ENCODE results near the gene COL16A1.

DNA sequence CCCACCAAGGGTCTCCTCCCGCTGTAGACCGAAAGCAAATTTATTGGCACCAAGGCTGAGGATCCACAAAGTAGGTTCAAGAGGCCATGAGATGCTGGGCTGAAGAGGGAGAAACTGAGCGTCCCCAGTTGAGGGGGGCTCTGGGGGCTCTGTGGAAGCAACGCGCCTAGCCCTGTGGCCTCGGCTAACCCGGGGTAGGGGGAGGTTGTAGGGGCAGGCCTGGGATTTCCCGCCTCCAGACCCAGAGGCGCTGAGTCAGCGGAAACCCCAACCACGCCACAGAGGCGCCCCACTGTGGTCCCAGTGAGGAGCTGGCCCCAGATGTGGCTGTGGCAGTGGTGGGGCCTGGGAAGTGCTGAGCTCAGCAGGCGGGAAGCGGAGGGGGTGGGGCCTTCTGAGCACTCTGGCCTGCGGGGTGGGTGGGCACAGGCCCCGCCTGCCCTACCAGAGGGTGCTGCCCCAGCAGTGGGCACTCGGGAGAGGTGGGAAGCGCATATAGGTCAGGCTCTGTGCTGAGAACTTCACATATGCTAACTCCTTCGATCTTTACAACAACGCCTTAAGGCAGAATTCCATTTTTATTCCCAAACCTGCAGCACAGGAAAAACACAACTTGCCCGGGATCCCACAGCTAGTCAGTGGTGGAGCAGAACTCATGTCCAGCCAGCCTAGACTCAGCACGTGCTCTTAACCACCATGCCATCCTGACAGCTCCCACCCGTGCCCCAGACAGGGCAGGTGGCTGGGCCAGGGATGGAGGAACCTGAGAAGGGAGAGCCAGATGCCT, 1.5 kb upstream of the COL16A1 start:
- TF ChIP-seq, protein P1, sequence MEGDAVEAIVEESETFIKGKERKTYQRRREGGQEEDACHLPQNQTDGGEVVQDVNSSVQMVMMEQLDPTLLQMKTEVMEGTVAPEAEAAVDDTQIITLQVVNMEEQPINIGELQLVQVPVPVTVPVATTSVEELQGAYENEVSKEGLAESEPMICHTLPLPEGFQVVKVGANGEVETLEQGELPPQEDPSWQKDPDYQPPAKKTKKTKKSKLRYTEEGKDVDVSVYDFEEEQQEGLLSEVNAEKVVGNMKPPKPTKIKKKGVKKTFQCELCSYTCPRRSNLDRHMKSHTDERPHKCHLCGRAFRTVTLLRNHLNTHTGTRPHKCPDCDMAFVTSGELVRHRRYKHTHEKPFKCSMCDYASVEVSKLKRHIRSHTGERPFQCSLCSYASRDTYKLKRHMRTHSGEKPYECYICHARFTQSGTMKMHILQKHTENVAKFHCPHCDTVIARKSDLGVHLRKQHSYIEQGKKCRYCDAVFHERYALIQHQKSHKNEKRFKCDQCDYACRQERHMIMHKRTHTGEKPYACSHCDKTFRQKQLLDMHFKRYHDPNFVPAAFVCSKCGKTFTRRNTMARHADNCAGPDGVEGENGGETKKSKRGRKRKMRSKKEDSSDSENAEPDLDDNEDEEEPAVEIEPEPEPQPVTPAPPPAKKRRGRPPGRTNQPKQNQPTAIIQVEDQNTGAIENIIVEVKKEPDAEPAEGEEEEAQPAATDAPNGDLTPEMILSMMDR (IDR thresholded peaks at IDR 0.05): peak; percentile 26
- no peak for TF ChIP-seq EZH2 (IDR thresholded peaks at IDR 0.05)
